Choroid plexus epithelial cell (primary cell): ENCODE measurements around the gene ABCD1.

Source experiments
- DNase-seq: peaks from one replicate; pipeline ENCODE4 v3.0.0-alpha.2; 2010; ENCODE audit warnings: low read depth
- H3K4me3 ChIP-seq: 2 replicates; pipeline ENCODE4 v1.5.1; 2011; ENCODE audit warnings: low read depth, mild to moderate bottlenecking, control low read depth, low read length, moderate library complexity
- TF ChIP-seq, protein P1 (sequence below): conservative IDR thresholded peaks from 2 replicates; pipeline ENCODE4 v1.5.1; 2011; ENCODE audit warnings: low read depth, mild to moderate bottlenecking, control low read depth, inconsistent platforms, low read length, moderate library complexity

Gene ABCD1

DNA sequence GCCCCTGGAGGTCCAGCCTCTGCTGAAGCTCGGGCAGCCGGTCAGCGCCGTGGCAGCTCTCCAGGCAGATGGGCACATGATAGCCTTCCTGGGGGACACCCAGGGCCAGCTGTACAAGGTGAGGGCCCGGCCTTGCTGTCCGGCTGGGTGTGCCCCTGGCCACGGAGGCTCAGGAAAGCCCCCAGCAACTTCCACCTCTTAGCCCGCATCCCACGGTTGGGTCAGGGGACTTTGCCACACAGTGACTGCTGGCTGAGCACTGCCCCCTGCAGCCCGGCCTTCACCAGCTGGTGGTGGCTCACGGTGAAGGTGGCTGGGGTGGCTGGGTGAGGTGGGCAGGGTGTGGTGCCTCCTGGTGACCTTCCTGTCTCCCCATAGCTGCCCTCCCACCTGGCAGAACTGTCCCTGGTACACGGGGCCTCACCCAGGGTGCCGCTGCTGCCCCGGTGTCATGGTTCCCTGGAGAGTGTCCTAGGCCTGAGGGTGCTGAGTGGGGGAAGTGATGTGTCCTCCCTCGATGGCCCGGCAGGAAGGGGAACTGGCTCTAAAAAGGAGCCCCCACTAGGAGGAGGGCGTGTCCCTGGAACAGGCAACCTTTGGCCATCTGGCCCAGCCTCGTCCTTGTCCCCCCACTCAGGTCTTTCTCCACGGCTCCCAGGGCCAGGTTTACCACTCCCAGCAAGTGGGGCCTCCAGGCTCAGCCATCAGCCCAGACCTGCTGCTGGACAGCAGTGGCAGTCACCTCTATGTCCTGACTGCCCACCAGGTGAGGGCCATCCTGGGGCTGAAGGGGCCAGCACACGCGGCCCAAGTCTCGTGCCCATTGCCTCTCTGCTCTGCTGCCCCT is 43.9 kb downstream of the ABCD1 start:
- H3K4me3 ChIP-seq, result no peak overlapping the region
- DNase-seq, result no peak
- TF ChIP-seq, protein P1, sequence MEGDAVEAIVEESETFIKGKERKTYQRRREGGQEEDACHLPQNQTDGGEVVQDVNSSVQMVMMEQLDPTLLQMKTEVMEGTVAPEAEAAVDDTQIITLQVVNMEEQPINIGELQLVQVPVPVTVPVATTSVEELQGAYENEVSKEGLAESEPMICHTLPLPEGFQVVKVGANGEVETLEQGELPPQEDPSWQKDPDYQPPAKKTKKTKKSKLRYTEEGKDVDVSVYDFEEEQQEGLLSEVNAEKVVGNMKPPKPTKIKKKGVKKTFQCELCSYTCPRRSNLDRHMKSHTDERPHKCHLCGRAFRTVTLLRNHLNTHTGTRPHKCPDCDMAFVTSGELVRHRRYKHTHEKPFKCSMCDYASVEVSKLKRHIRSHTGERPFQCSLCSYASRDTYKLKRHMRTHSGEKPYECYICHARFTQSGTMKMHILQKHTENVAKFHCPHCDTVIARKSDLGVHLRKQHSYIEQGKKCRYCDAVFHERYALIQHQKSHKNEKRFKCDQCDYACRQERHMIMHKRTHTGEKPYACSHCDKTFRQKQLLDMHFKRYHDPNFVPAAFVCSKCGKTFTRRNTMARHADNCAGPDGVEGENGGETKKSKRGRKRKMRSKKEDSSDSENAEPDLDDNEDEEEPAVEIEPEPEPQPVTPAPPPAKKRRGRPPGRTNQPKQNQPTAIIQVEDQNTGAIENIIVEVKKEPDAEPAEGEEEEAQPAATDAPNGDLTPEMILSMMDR, result peak; percentile 19

GRCh38 chrX:153769158-153769864 is 44.7 kb downstream of the ABCD1 start:
- TF ChIP-seq, protein P1, result no peak

DNA sequence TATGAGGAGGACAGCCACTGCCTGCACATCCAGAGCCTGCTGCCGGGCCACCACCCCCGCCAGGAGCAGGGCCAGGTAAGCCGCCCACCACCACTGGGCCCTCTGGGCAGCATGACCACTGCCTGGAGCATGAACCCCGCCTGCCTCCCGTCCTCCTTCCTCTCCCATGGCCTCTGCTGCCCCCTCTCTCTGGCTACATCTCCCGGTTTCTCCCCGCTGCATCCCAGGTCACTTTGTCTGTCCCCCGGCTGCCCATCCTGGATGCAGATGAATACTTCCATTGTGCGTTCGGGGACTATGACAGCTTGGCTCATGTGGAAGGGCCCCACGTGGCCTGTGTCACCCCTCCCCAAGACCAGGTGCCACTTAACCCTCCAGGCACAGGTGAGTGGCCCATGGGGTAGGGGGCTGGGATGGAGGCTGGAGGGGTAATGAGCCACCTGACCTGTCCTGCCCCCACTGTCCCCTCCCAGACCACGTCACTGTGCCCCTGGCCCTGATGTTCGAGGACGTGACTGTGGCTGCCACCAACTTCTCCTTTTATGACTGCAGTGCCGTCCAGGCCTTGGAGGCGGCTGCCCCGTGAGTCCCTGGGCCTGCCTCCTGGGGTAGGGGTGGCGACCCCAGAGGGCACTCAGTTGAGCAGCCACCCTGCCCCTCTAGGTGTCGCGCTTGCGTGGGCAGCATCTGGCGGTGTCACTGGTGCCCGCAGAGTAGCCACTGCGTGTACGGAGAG is 45.4 kb downstream of the ABCD1 start:
- H3K4me3 ChIP-seq, result no peak overlapping the region
- no peak for DNase-seq
- TF ChIP-seq, protein P1, result no peak

More at GRCh38 chrX:153769158-153769864, 44.7 kb downstream of the ABCD1 start:
- H3K4me3 ChIP-seq, result no peak overlapping the region
- DNase-seq, result no peak

DNA sequence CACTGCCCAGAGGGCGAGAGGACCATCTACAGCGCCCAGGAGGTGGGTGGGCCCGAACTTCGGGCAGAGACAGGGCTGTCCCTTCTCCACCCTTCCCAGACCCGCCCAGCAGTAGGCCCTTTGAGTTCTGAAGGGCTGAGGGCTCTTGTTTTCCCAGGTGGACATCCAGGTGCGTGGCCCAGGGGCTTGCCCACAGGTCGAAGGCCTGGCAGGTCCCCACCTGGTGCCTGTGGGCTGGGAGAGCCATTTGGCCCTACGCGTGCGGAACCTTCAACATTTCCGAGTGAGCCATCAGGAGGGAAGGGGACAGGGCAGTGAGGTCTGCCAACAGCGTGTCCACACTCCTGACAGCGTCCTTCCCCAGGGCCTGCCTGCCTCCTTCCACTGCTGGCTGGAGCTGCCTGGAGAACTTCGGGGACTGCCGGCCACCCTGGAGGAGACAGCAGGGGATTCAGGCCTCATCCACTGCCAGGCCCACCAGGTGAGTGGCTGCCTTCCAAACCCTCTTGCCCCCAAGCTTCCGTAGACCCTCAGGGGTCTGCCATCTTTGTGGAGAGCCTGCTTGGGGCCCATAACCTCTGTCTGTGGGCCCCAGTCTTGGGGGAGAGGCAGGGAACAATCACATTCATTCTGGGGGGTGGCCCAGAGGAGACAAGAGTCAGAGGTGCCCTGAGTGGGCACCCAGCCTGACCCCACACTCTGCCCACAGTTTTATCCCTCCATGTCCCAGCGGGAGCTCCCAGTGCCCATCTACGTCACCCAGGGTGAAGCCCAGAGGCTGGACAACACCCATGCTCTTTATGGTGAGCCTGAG is 46.2 kb downstream of the ABCD1 start:
- TF ChIP-seq, protein P1, result no peak
- H3K4me3 ChIP-seq, result no peak overlapping the region
- no peak for DNase-seq

- DNase-seq, result no peak
- TF ChIP-seq, protein P1, result no peak
- H3K4me3 ChIP-seq, result no peak overlapping the region
Measured at GRCh38 chrX:153771415-153772315, 47.0 kb downstream of the ABCD1 start.
